Measurements from ENCODE around the gene PTCD2. TPM values are rescaled to one million over a fixed set of nuclear protein-coding genes. Genes with fewer than 3 reads are reported as not detected.

The PTCD2 gene
- total and polyA plus RNA-seq, 9 of the 15 experiments (the other 6 are each of a cell fraction or from before 2014, with no cell fraction given): 11.9 to 28.5 (median 18.6) TPM

GRCh38 chr5:72324189-72324825, 4.1 kb downstream of the PTCD2 start:
- no peak for FAIRE-seq
- Histone ChIP-seq H3K9me1 (ENCODE audit: control insufficient read depth, insufficient read depth, low read length) (no peaks in the 10 kb centered on the region), H3K27ac (ENCODE audit: extremely low read depth, low read depth, low read length) (no peak overlapping the region), H3K36me3 (ENCODE audit: control insufficient read depth, insufficient read depth, low read length) (peaks cover 64% of the 10 kb centered on the region), H3K9me3 (replicated peaks; ENCODE audit: control insufficient read depth, insufficient read depth, low read depth, low read length) (no peaks in the 10 kb centered on the region), H3K27me3 (ENCODE audit: control insufficient read depth in 2 of 2, insufficient read depth in 2 of 2, low read length in 2 of 2) (no peaks in the 10 kb centered on the region), H4K20me1 (replicated peaks; ENCODE audit: control insufficient read depth, insufficient read depth, low read length) (no peaks in the 10 kb centered on the region), H2AFZ (ENCODE audit: low read depth, low read length) (no peak overlapping the region), H3K4me2 (ENCODE audit: insufficient read depth, low read length) (no peak overlapping the region), H3K79me2 (ENCODE audit: control insufficient read depth, insufficient read depth, low read length) (peaks cover 25% of the 10 kb centered on the region), H3K9ac (ENCODE audit: insufficient read depth in 1 of 2, low read depth in 2 of 2, low read length in 2 of 2) (no peak overlapping the region), H3K4me1 (replicated peaks in 1 of 2; ENCODE audit: control insufficient read depth in 2 of 2, insufficient read depth in 2 of 2, low read length in 2 of 2) (peaks cover 0 to 8% of the 10 kb centered on the region in 2 experiments; a peak in 3 of 5 replicates), H3K4me3 (no peak overlapping the region)
- 83% methylated on average over 5 of the region's 5 CpGs for WGBS (ENCODE audit: insufficient coverage, low coverage, missing lambda C conversion rate)
- intact Hi-C loops (cut with micrococcal nuclease) (no loop called here), in situ Hi-C loops (cut with MboI) (loop anchor here (25.0 kb wide), 1 partner anchor 537 kb away; no protein-coding TSS in a partner anchor)
- no TSS peak for BruUV-seq (replicated peaks)
- CTCF ChIA-PET (ENCODE audit: low intra/inter-chr PET ratio): no interaction called here
- TF ChIP-seq ZBTB49 (CRISPR knock-in tag; IDR thresholded peaks at IDR 0.05; ENCODE audit: borderline replicate concordance) (no peak), YY1 (IDR thresholded peaks at IDR 0.05; ENCODE audit: borderline replicate concordance in 1 of 3, control insufficient read depth in 1 of 3, extremely low read depth in 1 of 3, insufficient read depth in 3 of 3, insufficient read length in 1 of 3, insufficient replicate concordance in 2 of 3, low read depth in 1 of 3, low read length in 2 of 3) (no peak), POLR2AphosphoS5 (IDR thresholded peaks at IDR 0.05; ENCODE audit: control insufficient read depth, insufficient read depth, low read depth, low read length) (no peak), GATA2 (CRISPR knock-in tag; IDR thresholded peaks at IDR 0.05) (no peak), FOXA3 (CRISPR knock-in tag; conservative IDR thresholded peaks at IDR 0.05 in 1 of 2, IDR thresholded peaks at IDR 0.05 in 1 of 2) (no peak)
- TF ChIP-seq, protein P1, sequence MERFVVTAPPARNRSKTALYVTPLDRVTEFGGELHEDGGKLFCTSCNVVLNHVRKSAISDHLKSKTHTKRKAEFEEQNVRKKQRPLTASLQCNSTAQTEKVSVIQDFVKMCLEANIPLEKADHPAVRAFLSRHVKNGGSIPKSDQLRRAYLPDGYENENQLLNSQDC (CRISPR knock-in tag; IDR thresholded peaks at IDR 0.05): no peak
- TF ChIP-seq, protein P2, sequence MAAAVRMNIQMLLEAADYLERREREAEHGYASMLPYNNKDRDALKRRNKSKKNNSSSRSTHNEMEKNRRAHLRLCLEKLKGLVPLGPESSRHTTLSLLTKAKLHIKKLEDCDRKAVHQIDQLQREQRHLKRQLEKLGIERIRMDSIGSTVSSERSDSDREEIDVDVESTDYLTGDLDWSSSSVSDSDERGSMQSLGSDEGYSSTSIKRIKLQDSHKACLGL (CRISPR knock-in tag; IDR thresholded peaks at IDR 0.05; ENCODE audit: borderline replicate concordance, poor library complexity, severe bottlenecking): no peak
- no peak for ATAC-seq
- POLR2A ChIA-PET: no interaction called here
- no peak for DNase-seq (ENCODE audit: extremely low read depth in 1 of 4, low spot score in 3 of 4)
